GM19438 (cell line): ENCODE results near the gene IQGAP2.

Experiments used
- ATAC-seq: cut with Tn5 transposase; IDR thresholded peaks from one replicate; pipeline ENCODE4 v1.9.1; 2021; ENCODE audit warnings: low read depth; ENCODE audit not compliant: unreplicated experiment

IQGAP2 gene

DNA sequence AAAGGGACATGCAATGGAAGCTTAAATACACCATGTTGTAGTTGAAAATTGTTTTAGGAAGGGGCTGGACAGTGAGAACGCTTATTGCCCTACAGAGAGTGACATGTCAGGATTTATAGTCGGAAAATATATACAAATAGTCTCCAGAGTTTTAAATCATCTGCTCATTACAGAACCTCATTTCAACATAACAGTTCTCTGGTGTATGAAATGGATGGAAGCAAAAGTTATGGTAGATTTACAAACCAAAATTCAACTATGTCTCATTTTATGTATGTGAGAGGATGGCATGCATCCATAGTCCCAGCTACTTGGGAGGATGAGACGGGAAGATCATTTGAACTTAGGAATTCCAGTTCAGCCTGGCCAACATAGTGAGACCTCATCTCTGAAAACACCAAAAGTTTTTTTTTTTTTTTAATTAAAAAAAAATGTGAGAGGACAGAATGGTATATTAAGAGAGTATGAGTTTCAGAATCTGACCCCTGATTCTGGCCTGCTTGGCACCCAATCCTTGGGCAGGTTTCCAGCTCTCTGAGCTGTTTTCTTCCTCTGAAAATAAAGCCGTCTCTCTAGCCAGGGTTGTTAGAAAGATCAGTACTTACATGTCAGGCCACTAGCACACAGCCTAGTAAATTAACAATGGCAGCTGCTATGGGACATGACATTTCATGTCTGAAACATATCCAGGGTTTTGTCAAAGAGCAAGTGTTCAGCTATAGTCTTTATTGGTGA is 40.1 kb downstream of the IQGAP2 start:
- no peak for ATAC-seq

- no peak for ATAC-seq
Observed at GRCh38 chr5:76445063-76445462, 42.0 kb downstream of the IQGAP2 start.

GRCh38 chr5:76445830-76446229 is 42.7 kb downstream of the IQGAP2 start:
- no peak for ATAC-seq

DNA sequence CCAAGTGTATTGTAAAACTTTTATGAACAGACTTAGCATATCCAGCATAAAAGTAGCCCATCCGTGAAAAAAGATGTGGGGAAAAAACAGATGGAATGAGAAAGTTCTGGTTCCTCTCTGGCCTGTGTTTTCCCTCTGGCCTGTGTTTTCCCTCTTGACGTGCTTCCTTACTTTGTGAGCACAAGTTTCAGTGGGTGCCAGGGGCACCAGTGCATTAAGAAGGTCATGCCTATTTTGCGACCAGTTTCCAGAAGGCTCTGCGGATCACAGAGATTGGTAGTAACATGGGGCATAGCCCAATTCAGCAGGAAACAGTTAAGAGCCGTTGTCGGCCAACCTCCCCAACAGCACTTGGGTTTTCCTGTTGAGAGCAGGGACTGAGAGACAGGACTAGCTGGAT is 43.7 kb downstream of the IQGAP2 start:
- no peak for ATAC-seq

DNA sequence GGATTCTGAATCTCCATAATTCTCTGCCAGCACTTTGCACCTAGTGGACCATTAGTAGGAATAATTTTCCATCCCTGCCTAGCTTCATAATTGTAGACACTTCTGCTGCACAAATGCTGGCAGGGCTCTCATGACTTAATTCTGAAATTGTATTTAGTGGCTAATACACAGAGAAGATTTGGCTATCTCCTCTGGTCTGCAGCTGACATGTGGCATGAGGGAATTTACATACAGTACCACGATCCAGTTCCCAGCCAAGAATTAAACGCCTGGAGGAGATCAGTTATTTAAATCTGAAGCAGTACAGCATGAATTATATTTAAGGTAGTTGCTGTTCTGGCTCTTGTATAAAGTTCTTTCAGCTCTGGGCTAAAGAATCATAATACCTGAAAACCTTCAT is 46.5 kb downstream of the IQGAP2 start:
- no peak for ATAC-seq

DNA sequence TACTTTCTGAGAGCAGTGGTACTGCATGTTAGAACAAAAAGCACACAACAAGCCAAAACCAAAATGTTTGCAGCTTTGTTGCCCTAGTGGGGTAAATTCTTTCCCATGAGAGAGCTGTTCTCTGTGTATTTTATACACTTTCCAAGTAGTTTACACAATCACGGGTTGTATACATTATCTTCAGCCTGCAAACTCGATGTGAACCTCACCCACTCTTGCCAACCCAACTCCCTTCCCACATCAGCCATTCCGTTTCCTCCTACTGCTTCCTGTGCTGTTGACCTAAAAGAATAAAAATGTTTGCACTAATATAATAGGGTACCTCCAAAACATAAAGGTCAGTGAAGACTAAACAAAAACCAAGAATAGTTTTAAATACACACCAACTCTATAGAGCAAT is 47.0 kb downstream of the IQGAP2 start:
- ATAC-seq: no peak

DNA sequence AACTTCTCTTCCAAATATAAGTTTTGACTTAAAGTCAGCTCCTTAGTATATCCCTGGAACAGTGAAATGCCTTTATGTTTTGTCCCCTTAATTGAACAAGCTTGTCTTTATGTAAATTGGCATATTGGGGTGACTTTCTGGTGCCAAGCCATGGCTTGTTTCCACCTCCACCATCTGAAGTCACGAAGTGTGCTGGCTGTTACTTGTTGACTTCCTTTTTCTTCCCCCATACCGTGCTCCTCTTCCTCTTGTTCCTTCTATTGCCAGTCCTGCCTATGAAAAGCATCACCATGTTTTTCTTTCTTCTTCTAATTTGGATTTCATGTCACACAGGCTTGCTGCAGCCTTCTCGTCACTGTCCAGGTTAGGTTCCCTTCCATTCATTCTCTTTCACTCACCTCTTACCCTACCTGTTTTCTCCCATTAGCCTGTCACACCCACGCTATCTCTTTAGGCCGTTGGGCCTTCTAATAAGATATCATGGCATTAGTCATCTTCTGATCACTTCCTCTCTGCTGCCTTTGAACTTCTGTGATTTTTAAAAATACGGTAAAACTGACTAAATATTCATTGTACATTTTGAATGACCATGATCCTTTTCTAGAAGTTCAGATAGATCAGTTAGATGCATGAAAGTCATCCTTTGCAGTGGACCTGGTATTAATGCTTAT is 48.1 kb downstream of the IQGAP2 start:
- no peak for ATAC-seq

DNA sequence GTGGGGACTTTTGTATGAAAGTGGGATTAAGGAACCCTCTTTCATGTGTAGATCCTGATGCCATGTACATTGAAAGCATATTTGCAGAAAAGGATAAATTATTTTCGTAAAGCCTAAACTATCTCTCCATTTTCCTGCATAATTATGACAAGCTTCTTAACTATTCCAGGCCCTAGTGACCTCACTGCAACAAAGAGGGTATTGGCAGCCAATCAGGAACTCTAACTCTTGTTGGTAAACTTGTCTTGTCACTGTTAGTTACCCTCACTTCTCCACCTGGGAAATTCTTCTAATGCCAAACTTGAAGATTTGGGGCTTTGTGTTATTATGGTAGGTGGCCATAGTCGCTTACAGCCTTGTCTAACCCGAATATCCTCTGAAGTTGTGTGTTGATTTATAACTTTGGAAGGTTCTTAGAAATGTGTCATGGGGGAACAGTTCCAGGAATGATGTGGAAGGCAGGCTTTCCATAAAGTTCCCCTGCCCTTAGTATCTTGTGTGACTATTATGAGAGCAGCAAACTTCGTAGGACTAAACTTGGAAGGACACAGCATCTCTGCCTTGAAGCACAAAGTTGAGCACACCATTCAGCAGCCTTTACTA is 52.5 kb downstream of the IQGAP2 start:
- ATAC-seq: no peak

- ATAC-seq: no peak
Observed at GRCh38 chr5:76456258-76456657, 53.2 kb downstream of the IQGAP2 start.

DNA sequence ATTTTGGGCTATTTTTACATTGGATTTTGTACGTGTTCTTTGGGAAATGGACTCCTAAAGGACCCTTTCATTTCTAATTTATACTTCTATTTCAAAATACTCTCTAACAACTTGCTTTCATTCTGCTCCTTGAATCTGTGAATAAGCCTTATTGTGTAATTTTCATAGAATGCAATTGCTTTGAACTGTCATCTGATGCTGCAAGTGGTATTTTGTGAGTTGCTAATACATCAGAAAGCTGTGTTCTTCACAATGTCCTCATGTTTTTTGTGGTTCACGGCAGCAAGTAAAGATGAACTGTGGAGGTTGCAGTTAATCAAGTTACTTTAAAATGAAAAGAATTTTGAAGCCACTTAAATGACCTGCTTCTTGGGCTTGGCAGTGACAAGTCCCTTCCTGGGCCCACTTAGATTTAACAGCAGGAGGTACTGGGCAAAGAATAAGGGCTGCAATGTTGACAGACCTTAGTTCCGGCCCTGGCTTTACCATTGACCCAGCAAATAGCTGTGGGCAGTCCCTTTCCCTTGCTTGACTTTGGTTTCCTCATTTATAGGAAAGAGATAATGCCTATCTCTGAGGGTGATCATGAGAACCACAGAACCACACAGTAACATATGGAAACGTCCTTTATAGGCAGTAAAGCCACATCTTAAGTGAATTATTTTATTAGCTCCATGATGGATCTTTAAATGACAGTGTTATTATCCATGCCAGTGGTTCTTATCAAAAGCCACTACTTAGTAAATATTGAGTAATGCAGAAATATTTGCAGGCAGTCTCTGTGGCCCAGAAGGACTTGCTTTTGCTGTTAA is 54.8 kb downstream of the IQGAP2 start:
- ATAC-seq: no peak

DNA sequence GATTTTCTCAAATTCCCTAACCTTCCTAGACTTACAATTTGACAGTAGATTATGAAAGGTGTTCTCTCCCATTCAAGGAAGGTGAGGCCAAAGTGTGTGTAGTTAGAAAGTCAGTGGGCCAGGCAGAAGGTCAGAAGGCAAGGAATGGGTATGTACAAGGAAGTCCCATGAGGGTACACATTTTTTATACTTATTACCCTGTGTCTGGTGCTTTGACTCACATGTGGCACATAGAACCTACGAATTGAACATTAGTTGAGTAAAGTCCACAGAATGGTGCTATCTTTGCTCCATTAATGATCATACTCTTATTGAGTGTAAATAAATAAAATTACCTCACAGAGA is 55.4 kb downstream of the IQGAP2 start:
- ATAC-seq: no peak

DNA sequence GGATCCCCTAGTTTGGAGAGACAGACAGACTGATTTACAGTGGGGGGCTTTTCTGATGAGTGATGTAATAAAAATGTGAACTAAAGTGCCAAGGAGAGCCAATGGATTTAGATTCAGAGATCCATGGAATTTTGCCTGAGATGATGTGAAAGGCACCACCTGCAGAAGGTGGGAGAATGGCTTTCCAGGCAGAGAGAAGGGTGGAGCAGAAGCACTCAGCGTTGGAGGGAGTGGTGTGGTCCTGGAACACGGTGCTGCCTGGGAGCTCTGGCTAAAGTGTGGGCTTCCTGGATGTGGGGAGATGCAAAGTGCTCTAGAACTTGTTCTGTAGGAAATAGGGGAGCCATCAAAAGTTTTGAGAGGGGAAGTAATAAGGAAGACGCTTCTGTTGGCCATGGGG is 57.0 kb downstream of the IQGAP2 start:
- ATAC-seq: no peak

- no peak for ATAC-seq
Observed at GRCh38 chr5:76462097-76462667, 59.1 kb downstream of the IQGAP2 start.

DNA sequence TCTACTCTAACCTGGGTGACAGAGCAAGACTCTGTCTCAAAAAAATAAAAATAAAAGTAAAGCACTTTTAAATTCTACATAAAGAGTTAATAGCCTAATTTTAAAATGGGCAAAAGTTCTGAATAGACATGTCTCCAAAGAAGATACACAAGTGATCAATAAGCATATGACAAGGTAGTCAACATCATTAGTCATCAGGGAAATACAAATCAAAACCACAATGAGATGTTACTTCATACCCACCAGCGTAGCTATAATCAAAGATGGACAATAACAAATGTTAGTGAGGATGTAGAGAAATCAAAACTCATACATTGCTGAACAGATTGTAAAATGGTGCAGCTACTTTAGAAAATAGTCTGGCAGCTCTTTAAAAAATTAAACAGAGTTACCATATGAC is 64.1 kb downstream of the IQGAP2 start:
- ATAC-seq: no peak

- ATAC-seq: no peak
Observed at GRCh38 chr5:76468635-76469425, 65.7 kb downstream of the IQGAP2 start.

- ATAC-seq: no peak
Observed at GRCh38 chr5:76469656-76470290, 66.7 kb downstream of the IQGAP2 start.

GRCh38 chr5:76470976-76471375 is 67.9 kb downstream of the IQGAP2 start:
- no peak for ATAC-seq

- ATAC-seq: no peak
Observed at GRCh38 chr5:76471406-76471805, 68.3 kb downstream of the IQGAP2 start.

GRCh38 chr5:76471987-76472334 is 68.9 kb downstream of the IQGAP2 start:
- no peak for ATAC-seq
